HG02610 (cell line): ENCODE measurements around the gene MINDY4.

Source experiments
- ATAC-seq: cut with Tn5 transposase; IDR thresholded peaks from one replicate; pipeline ENCODE4 v1.9.1; 2021; ENCODE audit warnings: mild to moderate bottlenecking, moderate library complexity; ENCODE audit not compliant: unreplicated experiment

The MINDY4 gene

DNA sequence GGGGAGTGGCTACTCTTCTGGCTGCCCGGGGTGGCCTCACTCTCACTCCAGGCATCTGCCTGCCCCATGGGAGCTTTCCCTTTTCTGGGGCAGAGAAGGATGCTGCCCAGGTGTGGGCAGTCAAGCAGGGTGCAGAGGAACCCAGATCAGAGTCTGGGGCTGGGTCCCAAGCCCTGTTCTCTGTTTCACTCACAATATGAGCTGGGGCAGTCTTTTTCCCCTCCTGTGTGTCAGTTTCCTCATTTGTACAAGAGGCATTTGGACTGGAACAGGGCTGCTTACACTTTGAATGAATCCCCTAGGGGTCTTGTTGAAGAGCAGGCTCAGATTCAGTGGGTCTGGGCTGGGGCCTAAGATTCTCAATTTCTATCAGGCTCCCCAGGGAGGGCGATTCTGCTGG, 102.0 kb downstream of the MINDY4 start:
- no peak for ATAC-seq

DNA sequence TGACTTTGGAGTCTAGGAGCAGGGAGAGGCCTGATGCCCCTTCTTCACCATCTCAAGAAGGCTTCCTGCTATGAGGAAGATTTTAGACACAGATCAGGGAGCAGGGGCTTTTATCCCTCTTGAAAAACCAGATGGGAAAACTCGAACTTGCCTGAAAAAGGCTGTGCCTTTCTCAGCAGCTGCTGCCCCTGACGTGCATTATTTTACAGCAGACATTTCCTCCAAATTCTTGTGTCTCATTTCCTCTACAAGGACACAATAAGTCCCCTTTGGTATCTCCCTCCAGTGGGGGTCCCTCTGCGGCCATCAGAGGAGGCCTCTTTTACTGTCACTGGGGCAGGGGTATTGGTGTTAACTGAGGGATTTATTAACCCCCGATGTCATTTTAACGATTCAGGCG, 102.4 kb downstream of the MINDY4 start:
- no peak for ATAC-seq

DNA sequence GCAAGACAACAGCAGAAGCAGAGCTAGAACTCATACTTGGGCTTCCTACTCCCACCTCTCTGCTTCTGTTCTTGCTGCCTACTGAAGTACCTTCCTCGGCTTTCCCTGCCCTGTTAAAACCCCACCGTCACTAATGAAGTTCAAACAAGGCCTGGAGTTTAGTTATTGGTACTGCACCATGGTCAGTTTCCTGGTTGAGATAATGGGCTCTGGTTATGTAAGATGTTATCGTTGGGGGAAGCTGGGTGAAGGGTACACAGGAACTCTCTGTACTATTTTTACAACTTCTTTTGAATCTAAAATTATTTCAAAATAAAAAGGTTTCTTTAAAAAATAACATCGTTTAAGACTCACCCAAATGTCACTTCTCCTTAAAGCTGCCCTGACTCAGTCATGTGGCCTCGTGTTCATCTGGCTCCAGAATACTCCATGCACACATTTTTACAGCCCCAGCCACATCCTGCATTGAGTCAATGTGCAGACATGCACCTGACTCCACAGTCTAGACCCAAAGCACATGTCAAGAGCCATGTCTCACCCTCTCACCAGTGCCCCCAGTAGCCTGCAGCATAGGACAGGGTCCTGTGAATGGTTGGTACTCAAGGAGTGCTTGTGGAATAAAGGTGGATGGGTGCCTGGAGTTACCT, 103.6 kb downstream of the MINDY4 start:
- ATAC-seq: no peak

DNA sequence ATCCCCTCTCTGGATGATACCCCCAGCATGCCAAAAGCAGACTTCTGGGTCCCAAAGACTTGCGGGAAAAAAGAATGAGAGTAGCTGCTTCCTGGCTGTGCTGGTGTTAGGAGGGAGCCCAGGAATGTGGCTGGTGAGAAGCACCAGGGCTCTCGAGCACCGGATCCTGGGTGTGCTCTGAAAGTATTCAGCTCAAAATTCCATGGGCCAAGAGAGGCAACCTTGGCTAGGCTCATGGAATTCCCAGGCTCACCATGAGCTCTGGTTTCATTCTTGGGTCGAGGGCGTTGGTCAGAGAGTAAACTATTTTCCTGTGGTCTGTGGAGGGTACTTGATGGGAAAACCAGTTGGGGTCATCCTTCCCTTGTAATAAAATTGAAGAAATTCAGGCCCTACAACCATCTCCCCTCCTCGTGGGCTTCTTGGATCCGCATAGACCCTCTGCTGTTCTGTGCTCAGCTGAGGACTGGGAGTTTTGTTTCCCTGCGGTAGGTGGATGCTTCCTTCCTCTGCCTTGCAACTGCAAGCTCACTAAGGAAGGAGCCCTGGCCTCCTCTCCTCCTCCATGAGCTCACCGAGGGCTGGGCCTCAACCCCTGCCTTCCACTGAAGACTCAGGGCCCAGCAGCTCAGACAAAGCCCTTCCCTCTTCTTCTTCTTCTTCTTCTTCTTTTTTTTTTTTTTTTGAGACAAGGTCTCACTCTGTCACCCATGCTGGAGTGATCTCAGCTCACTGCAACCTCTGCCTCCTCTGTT, 106.0 kb downstream of the MINDY4 start:
- ATAC-seq: no peak

DNA sequence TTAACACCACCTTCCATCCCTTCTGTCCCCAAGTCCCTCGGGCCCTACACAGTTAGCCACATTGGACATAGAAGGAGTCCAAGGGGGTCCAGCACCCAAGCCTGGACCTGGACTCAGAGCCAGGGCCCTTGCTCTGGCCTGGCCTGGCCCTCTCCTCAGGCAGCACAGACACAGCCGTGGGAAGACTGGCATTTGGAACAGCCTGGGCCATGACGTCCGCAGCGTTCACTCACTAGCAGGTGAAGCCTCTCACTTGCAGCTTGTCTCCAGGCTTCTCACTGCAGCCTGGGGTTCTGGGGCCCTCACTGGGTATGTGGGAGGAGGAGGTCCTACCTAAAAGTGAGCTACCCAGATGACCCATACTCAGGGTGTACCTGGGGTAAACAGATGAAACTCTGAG, 106.8 kb downstream of the MINDY4 start:
- no peak for ATAC-seq

DNA sequence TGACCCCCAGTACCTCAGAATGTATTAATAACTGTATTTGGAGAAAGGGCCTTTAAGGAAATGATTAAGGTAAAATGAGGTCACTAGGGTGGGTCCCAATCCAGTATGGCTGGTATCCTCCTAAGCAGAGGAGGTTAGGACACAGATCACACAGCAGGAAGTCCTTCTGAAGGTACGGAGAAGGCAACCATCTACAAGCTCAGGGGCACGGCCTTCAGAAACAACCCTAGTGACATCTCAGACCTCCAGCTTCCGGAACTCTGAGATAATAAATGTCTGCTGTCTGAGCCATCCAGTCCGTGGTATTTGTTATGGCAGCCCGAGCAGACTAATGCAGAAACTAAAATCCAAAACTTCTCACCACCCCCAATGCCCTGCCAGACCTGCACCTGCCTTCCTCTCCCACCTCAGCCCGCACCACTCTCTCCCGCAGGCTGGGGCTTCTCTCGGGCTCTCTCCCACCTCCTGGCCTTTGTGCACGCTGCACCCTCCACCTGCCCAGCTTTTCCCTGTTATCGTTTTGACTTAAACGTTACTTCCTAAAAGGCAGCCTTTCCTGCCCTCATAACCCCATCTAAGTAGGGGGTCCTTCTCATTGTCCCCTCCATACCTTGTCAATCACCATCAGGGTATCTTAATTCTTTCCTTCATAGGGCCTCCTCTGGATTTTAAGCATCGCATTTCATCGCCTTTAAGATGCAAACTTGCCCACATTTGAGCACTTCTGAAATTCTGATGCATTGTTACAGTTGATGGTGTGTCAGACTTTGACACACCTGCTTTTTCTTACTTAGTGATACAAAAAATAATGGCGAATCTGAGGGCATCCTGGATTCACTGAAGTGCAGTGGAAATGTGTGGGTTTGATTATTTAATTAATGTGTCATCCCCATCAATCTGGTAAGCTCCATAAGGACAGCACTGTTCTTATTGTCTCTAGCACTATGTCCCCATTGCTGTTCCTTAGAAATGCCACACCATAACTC, 108.2 kb downstream of the MINDY4 start:
- no peak for ATAC-seq

DNA sequence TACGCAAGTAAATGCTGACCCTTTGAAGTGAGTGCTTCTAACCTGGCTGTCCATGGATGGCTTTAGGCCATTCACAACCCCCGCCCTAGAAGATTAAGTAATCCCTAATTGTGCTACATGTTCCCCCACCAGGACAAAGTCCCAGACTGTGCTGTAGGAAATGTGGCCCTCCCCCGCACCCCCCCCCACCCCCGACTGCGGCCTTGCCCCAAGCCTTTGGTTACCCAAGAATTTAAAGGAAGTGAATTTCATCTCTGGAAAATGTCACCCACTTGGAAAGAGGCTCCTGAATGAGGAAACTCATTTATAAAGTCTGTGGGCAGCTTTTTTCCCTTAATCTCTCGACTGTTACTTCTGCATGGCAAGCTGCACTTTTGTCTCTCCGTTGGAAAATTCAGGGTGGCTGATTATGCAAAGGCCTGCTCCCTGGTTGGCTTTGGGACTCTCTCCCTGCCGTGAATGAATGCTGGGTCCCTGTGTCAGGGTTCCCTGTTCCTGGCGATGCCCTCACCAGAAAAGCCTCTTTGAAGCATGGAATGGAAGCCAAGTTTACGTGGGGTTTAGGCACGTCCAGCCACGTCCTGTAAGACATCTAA, 109.0 kb downstream of the MINDY4 start:
- ATAC-seq: no peak

DNA sequence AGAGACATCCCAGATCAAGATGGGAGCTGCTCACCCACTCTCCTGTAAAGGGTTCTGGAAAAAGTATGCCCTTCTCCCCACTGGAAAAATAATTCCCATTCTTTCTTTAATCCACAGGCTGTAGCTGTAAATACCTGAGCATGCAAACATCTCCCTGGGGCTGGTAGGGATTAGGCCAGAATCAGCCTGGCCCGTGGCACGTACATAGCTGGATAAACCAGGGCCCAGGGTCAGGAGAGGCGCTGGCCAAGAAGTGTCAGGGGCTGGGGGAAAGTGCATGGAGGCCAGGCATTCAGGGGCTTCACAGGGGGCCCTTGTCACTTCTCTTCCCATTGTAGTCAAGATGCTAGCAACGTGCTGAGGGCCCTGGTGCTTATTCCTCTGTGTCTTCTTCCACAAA, 109.7 kb downstream of the MINDY4 start:
- no peak for ATAC-seq

DNA sequence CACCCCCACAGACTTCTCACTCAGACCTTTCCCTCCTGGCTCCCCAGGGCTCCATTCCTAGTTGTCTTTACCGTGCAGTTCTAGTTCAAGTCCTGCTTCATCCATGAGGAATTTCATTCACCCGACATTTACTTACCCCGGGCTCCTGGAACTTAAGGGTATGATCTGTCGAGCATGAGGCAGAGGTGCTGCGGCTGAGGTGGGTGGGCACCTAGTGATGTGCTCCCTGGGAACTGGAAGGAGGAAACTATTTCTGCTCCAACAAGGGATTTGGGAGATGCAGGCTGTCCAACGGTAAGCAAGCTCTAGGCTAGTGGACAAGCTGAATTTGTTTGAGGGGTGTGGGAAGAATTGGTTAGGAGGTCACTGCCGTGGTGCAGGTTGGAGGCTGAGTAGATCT, 110.2 kb downstream of the MINDY4 start:
- ATAC-seq: no peak

DNA sequence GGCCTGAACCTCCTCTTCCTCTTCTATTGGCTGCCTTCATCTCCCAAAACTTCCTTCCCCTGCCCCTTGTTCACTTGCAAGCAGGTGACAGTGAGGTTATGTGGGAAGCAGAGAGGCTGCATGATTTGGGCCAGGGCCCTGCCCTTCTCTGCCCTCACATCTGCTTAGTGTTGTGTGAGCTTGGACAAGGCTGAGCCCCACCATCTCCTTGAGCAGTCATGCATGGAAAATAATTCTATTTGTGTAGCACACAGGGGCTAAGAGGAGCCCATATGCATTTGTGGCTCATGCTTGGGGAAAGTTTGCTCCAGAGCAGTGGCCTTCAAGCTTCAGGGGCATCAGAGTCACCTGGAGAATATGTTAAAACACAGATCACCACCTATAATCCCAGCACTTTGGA, 113.7 kb downstream of the MINDY4 start:
- no peak for ATAC-seq

DNA sequence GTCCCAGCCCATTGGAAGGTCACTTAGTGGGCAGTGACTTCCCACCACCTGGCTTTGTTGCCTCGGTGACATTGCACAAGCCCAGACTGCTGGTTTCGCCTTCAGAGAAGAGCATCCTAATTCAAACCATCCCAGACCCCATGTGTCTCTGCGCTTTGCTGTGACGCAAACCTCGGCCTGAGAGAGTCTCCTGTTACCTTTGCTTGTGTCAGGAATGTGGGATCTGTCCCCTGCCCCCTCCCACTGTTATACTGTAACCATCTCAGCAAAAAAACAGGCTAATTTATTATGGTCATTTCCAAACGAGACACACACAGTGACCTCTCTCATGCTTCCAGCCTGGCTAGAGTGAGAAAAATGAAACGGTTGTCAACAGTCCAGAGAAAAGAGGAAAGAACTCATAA, 115.4 kb downstream of the MINDY4 start:
- no peak for ATAC-seq

DNA sequence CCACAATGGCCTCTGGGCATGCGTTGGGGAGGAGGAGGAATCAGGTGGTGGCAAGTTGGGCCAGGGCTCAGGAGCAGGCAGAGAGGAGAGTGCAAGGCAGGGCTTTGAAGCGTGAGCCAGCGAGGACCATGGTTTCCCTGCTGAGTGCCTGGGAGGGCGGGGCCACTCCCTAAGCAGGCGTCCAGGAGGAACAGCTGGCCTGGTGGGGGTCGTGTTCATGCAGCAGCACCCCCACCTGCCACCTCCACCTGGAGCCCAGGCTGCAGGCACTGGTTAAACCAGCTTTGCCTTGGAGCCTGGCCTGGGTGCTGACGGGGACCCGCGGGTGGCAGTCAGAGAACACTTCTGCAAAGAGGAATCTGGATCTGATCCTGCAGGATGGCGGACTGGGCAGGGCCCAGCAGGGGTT, 116.3 kb downstream of the MINDY4 start:
- no peak for ATAC-seq

DNA sequence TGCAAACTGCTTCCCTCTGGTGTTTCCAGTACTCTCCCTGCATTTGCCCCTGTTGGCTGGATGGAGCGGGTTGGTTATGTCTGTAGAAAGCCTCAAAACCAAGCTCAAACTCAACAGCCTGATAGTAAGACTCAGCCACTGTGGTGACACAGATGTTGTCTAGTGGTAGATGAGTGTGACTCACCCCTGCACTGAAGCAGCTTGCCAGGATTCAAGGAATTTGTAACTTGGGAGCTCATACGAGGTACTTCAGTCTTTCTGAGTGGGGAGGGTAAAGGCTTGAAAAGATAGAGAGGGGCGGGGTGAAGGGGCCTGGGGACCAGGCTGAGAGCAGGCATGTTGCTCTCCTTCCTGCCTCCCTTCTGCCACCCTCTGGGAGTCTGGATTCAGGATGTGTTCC, 117.5 kb downstream of the MINDY4 start:
- no peak for ATAC-seq

DNA sequence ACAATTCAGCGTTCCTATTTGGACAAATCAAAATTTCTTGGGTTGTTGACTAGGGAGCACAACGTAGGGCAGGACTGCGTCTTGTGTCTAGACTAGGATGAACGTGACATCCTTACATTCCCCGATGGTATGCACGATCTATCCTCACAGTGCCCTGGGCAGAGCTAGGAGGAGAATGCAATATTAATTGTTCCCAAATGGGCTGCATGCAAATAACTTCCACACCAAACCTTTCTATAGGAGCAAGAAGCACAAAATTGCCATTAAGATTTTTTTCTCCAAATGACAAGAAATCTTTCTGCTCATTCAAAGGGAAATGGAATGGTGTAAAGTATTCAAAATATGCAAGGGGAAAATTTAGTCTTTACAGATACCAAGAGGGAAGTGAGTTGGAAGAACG, 119.0 kb downstream of the MINDY4 start:
- no peak for ATAC-seq

DNA sequence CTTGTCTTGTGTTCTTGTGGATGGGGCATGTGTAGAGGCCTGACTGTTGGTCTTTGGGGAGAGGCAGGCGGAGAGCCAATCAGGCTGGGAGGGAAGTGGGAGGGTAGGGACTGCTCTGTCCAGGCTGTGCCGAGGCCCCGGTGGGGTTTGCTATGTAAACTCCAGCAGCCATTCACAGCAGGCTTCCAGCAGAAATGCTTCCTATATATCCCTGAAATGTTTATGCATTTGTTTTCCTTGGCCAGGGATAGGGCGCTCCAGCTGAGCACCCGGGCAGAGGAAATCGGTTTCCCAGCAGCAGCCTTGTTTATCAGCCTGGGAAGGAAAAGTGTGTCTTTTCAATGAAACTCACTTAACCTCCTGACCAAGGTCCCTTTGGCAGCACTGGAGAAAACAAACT, 122.1 kb downstream of the MINDY4 start:
- no peak for ATAC-seq

DNA sequence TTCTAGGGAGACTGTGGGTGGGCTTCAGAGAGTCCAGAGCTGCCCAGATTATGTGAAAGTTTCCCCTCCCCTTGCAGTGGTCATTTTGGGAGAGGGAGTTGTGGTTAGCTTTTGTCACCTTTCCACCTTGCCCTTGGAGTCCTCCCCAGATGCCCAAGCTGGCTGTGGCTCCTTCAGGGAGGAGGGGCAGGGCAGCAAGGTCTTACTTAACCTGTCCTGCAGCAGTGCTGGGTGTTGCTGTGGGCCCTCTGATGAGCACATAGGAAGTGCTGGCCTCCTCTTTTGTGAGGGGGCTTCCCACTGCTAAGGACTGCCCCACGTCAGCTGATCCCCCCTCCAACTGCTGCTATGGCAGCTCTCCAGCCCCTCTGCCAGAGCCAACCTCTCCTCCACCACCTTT, 122.8 kb downstream of the MINDY4 start:
- no peak for ATAC-seq

DNA sequence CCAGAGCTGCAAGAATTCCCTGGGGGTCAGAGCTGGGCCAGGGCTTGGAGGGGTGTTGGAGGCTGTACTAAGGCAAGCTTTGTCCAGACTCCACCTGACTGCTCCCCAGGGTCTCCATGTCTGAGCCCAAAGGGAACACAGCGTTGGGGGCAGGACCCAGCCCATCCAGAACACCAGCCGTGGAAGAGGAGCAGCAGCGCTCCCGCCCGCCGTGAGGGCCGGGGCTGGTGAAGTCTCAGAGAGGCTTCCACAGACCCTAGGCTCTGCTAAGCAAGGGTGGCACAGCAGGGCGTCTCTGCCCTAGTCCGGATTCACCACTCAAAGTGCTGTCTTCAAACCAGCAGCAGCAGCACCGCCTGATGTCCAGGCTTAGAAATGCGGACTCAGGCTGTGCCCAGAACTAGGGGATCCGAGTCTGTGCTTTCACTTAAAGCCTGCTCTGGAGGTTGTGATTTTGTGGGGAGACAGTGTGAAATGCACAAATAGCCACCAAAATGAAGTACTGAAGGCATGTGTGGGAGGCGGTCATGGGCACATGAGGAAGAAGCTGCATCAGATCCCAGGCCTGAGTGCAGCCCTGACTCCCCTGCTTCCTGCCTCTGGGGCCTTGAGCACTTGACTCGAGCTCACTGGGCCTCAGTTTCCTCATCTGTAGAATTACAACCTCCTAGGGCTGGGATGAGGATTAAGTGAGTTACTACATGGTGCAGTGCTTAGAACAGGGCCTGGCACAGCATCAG, 123.8 kb downstream of the MINDY4 start:
- no peak for ATAC-seq

DNA sequence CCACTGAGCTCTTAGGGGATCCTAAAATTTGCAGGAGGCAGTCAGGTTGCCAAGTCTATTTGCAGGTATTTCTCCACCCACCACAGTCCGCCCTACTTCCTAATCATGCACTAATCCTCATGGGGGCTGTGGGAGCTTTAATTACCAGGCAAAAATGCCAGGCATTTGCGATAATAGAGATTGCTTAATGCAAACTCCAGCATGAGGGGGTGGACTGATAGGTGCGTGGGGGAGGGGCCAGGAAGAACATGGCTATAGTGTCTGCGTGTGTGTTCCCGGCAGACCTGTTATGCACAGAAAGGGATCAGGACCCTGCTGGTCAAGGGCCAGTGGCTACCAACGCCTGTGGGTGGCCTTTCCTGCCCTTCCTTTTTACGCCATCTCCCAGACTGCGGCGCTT, 124.8 kb downstream of the MINDY4 start:
- ATAC-seq: no peak

DNA sequence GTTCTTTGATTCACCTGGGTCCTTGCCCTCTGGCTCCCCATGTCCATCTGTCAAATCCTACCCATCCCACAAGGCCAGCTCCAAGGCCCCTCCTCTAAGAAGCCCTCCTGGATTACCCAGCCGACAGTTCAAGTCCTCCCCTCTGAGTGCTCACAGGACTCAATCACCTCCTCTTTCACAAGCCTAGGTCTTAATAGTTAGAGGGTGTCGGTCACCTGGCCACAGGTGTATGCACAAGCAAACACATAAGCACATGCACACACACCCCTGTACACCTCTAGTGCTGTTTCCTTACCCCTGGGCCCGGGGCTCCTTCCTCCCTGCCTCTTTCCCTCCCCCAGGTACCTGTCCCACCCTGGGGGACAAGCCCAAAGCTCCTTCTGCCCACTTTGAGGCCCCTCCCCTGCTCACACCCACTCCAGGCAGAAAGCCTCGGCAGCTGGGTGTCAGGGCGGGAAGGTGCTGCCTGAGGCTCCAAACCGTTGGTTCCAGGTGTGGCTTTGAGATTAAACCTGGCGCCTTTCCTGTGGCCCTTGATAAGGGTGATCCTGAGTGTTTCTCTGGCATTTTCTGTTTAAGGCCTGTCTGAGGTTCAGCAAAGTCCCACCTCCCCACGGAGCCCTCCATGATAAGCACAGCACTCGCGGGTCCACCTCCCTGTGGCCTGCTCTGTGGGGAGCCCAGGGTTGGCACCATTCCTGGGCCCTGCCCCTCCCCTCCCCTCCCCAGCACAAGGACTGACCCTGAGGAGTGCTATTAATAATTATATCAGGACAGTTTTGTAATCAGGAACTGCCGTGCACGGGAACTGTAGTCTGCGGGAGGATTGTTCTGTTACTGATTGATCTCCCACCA, 125.8 kb downstream of the MINDY4 start:
- no peak for ATAC-seq

DNA sequence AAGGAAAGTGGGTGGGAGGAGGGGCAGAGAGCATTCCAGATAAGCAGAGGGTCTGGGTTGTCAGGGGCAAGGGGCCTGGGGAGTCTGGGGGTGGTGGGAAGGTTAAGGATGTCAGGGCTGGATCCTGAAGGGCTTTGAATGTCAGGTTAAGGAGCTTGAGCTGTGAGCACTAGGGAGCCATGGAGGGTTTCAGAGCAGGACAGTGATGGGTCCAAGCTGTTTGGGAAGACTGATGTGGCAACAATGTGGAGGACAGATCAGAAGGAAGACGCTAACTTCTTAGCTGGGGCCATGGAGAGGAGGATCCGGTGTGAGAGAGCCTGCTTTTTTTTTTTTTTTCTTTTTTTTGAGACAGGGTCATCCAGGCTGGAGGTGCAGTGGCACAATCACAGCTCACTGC, 126.6 kb downstream of the MINDY4 start:
- ATAC-seq: no peak
